Measurements from ENCODE around the gene CACNG4. TPM values are rescaled to one million over a fixed set of nuclear protein-coding genes. Genes with fewer than 3 reads are reported as not detected.

The CACNG4 gene
- total RNA-seq, 1 donor from 2014 or later = 0.36 TPM

DNA sequence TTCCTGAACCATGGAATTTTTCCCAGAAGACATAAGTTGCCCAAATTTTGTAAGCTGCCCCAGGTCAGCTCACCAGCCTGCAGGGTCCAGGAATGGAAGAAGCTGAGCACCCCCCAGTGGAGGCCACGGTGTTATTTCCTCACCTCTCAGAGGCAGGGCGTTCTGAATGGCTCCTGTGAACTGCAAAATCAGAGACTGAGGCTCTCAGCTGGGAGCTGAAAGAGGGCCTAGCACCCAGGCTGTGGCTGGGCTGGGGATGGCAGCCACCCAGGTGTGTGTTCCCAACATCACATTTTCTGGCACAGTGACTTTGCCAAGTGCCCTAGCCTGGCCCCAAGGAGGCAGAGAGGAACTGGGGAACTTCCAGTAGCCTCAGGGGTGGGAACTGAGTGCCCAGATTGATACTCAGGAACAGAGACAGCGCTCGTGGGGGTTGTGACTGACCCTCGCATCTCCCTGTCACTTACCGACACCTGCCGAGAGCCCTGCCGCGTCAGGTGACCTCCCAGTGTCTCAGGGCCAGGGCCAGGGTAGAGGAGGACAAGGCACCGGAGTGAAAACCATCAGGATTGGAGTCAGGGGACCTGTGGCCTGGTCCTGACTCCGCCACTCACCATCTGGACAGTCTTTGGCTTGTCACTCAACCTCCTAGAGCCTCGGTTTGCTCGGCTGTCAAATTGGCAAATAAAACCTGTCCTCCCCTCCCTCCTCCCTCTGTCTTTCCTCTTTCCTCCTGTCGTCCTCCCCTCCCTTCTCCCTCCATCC is 11.3 kb downstream of the CACNG4 start:
- no peak for ATAC-seq

GRCh38 chr17:66976379-66976663 is 11.8 kb downstream of the CACNG4 start:
- intact Hi-C loops (cut with DNase I) = no loop called here
- ATAC-seq = no peak
- no peak for DNase-seq (ENCODE audit: low spot score)

More for the DNA sequence above, 11.3 kb downstream of the CACNG4 start:
- no peak for DNase-seq (ENCODE audit: low spot score)
- intact Hi-C loops (cut with DNase I) = no loop called here

DNA sequence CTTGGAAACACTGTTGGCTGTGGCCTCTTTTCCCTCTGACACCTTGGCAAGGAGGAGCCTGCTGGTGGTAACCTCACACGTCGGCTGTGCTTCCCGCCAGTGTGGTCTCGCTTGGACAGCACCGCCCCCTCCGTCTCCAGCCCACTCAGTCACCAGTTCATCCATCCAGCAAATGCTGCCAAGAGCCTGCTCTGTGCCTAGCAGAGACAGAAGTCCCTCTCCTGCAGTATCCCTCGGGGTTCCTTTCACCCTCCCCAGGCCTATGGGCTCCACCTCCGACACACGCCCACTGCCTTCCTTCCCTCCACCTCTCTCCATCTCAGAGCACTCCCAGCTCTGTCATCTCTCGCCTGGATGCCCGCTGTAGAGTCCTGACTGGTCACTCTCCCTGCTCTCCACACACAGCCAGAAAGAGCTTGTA is 12.3 kb downstream of the CACNG4 start:
- no peak for DNase-seq (ENCODE audit: low spot score)
- intact Hi-C loops (cut with DNase I) = no loop called here
- no peak for ATAC-seq

GRCh38 chr17:66978514-66979061 is 14.1 kb downstream of the CACNG4 start:
- intact Hi-C loops (cut with DNase I) = no loop called here
- DNase-seq (ENCODE audit: low spot score) (no peak), ATAC-seq (peak; percentile 29)

- intact Hi-C loops (cut with DNase I) = no loop called here
- ATAC-seq = no peak
- DNase-seq (ENCODE audit: low spot score) = no peak
These were observed 16.4 kb downstream of the CACNG4 start for GRCh38 chr17:66980896-66981295.

DNA sequence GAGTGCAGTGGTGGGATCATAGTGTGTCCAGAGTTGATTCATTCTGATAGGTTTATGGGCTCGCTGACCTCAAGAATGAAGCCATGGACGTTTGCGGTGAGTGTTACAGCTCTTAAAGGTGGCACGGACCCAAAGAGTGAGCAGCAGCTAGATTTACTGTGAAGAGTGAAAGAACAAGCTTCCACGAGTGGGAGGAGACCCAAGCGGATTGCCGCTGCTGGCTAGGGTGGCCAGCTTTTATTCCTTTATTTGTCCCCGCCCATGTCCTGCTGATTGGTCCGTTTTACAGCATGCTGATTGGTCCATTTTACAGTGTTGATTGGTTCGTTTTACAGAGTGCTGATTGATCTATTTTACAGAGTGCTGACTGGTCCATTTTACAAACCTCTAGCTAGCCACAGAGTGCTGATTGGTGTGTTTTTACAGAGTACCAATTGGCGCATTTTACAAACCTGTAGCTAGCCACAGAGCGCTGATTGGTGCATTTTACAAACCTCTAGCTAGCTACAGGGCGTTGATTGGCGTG is 17.5 kb downstream of the CACNG4 start:
- no peak for ATAC-seq
- no peak for DNase-seq (ENCODE audit: low spot score)
- intact Hi-C loops (cut with DNase I) = no loop called here

- ATAC-seq = no peak
- no peak for DNase-seq (ENCODE audit: low spot score)
- intact Hi-C loops (cut with DNase I) = no loop called here
These were observed 19.0 kb downstream of the CACNG4 start for GRCh38 chr17:66983414-66984021.

DNA sequence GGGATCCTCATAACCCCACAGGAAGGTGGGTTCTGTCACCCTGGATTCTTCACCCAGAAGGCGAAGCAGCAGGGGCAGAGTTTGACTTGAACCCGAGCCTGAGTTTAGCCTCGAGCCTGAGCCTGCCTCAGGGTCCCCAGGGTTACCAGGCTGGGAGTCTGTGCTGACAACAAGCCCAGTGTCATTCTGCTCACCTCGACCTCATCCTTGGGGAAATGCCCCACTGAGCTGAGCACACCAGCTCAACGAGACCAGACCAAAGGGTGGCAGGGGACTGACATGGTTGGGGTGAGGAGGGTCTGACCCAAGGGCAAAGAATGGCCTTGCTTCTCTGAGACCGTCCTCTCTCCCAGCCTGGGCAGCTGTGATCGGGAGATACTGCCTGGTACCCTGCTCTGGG is 20.2 kb downstream of the CACNG4 start:
- intact Hi-C loops (cut with DNase I) = no loop called here

DNA sequence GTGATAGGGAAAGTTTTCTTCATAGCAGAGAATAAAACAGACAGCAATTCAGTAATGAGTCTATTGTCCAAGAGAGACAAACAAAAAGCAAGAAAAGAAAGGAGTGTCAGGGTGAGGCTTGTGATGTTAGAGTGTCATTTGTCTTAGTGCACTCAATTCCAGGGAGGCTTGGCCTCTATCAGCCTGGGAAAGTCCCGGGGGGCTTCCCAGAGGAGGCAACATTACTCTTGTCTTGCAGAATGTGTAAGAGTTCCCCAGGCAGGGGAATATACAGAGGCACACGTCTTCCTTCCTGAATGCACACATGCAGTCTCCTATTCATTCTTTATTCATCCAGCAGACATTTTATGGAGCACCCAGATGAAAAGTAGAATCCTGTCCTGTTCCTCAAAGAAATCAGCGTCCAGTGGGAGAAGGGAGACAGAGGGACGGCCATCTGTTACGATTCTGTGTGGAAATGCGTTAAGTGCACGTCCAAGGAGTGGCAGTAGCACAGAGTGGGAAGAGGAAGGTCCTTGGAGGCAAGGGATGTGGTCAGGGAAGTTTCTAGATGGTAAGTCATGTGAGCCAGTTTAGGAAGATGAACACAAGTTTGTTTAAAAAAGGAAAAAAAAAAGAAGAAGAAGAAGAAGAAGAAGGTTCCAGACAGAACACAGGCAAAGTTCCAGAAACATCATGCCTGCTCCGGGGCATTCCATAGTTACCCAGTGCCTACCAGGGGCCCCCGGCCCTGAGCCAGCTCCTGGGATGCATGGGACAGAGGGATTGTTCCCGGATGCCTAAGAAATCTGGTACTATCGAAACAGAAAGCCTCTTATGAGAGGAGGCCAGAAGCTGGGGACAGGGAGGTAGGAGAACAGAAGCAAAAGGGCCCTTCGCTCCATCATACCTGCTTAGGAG is 21.1 kb downstream of the CACNG4 start:
- intact Hi-C loops (cut with DNase I) = no loop called here
- ATAC-seq = no peak

More for the DNA sequence above, 20.2 kb downstream of the CACNG4 start:
- ATAC-seq = no peak
- no peak for DNase-seq (ENCODE audit: low spot score)

GRCh38 chr17:66986659-66987058 is 22.2 kb downstream of the CACNG4 start:
- intact Hi-C loops (cut with DNase I) = no loop called here
- ATAC-seq (no peak), DNase-seq (ENCODE audit: low spot score) (no peak)

More for the DNA sequence above, 21.1 kb downstream of the CACNG4 start:
- DNase-seq (ENCODE audit: low spot score) = no peak

DNA sequence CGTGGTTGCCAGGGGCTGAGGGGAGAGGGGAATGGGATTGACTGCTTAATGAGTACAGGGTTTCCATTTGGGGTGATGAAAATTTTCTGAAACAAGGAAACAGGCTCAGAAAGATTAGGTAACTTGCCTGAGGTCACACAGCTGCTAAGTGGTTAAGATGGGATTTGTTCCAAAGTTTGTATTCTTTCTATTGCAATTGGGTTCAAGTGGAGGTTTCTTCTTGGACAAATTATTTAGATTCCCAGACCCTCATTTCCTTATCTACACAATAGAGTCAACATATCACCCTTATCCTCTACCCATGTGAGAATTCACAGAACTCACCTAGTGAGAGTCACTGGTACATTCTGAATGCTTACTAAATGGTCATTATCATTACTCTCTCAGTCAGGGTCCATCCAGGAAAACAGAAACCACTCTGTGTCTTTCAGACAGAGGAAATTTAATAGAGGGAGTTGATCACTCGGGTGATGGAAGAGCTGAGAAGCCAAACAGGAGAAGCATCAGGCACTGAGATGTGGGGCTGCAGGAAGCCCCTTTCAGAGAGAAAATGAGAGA is 22.6 kb downstream of the CACNG4 start:
- ATAC-seq (no peak), DNase-seq (ENCODE audit: low spot score) (no peak)
- intact Hi-C loops (cut with DNase I) = no loop called here

DNA sequence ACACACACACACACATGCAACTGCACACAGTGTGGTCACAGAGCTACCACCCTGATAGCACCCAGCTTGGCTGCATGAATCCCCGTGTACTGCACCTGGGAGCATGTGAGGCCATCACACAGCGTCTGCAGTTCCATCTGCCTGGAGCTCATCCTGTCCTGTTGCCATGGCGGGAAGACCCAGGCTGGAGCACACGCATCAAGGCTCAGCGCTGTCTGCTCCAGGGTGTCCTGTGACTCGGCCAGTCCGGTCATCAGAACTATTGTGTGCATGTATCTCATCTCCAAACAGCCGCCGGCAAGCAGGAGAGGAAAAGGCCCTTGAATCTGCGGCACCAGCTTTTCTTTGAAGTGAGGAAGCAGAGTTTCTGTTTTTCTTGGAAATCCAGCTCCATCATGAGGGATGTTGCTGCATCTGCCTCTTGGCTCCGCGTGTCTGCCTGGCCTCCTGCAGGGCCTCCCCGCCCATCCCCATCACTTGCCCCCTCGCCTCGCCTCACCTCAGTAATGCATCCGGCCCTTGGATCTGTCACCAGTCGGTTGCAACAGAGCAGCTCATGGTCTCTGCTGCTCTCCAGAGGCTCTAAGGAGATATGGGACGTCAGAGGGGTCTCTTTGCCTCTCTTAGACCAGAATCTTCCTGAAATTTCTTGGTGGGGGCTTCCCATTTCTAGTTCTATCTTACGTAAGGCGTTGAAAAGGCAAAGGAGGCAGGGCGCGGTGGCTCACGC is 23.7 kb downstream of the CACNG4 start:
- DNase-seq (ENCODE audit: low spot score) = no peak
- intact Hi-C loops (cut with DNase I) = no loop called here
- no peak for ATAC-seq

DNA sequence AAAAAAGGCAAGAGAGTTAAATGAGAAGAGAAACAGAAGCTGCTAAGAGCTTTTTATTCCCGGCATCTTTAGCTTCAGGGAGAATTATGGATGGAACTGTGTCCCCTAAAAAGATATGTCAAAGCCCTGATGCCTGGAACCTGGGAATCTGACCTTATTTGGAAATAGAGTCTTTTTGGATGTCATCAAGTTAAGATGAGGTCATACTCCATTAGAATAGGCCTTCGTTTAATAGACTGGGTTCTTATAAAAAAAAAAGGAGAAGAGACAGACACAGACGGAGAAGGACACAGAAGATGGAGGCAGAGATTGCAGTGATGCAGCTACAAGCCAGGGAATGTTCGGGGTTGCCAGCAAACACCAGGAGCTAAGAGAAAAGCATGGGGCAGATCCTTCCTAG is 24.6 kb downstream of the CACNG4 start:
- ATAC-seq (no peak), DNase-seq (ENCODE audit: low spot score) (no peak)
- intact Hi-C loops (cut with DNase I) = no loop called here

DNA sequence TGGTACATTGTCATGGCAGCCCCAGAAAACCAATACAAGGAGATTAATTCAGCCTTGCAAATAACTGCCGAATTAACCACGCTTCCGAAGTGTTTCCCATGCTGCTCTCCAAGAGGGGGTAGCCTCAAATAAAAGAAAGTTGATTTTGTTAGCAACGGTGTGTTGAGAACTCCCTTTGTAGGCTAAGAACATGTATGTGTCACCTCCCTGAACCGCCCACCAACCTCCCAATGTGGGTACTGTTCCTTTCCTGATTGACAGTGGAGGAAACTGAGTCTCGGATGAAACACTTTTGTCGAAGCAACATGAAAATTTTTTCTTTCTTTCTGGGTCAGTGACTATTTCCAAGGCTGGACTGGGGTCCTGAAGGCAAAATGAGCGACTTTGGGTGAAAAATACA is 25.1 kb downstream of the CACNG4 start:
- intact Hi-C loops (cut with DNase I) = no loop called here
- DNase-seq (ENCODE audit: low spot score) = no peak
- no peak for ATAC-seq

DNA sequence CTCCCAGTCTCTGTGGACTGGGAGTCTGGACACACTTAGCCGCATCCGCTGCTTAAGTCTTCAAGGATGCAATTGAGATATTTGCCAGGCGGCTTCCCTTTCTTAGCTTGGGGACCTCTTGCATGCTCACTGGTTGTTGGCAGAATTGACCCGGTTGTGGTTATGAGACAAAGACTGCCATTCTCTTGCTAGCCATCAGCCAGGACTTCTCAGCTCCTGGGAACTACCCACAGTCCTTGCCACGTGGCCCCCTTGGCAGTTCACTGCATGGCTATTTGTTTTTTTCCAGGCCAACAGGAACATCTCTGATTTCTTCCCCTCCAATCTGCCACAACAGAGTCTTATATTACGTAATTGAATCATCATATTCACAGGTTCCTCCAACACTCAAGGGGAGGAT is 25.5 kb downstream of the CACNG4 start:
- intact Hi-C loops (cut with DNase I) = no loop called here
- ATAC-seq = no peak

GRCh38 chr17:66992911-66993442 is 28.5 kb downstream of the CACNG4 start:
- intact Hi-C loops (cut with DNase I) = no loop called here
- ATAC-seq (no peak), DNase-seq (ENCODE audit: low spot score) (no peak)

More for the DNA sequence above, 25.5 kb downstream of the CACNG4 start:
- DNase-seq (ENCODE audit: low spot score) = no peak

DNA sequence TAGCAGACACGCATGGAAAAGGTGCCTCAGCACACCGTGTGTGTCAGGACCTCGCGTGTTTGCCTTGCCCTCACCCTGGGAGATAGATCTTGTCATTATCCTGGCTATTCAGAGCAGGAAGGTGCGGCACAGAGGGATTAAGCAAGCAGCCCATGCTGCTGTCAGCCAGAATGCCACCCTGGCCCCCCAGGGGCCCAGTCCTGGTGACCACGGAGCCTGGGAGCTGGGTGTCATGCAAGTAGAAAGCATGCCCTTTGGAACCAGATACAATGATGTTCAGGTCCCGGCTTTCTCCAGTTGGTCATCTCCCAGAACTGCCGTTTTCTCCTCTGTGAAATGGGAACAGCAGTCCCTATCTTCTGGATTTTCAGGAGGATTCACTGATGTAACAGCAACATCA is 29.9 kb downstream of the CACNG4 start:
- ATAC-seq = no peak

GRCh38 chr17:66994930-66995535 is 30.5 kb downstream of the CACNG4 start:
- intact Hi-C loops (cut with DNase I) = no loop called here
- DNase-seq (ENCODE audit: low spot score) = no peak
- no peak for ATAC-seq

More for the DNA sequence above, 29.9 kb downstream of the CACNG4 start:
- DNase-seq (ENCODE audit: low spot score) = no peak
- intact Hi-C loops (cut with DNase I) = no loop called here
